Left lobe of liver (tissue), 2 donors: ENCODE measurements around the gene EP300. TPM values are rescaled to one million over a fixed set of nuclear protein-coding genes. Genes with fewer than 3 reads are reported as not detected.
"Not testable (repeated sequence)": the region's sequence is repeated elsewhere in the genome, so short reads cannot be mapped to it uniquely, and the experiment has no call there.

Experiments
- ATAC-seq: fragments of 200-7000 bp; cut with Tn5 transposase; one replicate; pipeline ENCODE4 v1.9.1; 2020; ENCODE audit warnings: mild to moderate bottlenecking, moderate library complexity
- DNase-seq: peaks from one replicate; pipeline ENCODE4 v3.0.0-alpha.2; 2020; ENCODE audit warnings: low spot score
- total RNA-seq: library from RNA; stranded (reverse); gene quantifications from one replicate; pipeline ENCODE4 v1.2.1, GENCODE V29; 2021
- donor health status: DM: no; HTN: no; CAD: no; lungs with moderate emphysema.
- donor health status: DM: no; HTN: yes; CAD: no.

Gene EP300
- total RNA-seq, 1 donor from 2014 or later = 24.4 TPM

DNA sequence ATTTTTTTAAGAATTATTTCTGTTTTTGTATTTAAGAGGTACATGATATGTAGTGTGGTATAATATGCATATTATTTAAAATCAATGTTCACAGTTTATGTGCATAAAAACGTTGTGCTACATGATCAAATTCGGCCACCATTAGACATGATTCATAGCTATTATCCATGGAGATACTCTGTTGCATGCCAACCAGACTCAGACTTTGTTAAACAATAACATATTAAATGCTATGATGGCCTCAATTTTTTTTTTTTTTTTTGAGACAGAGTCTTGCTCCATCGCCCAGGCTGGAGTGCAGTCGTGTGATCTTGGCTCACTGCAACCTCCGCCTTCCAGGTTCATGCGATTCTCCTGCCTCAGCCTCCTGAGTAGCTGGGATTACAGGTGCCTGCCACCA, 53.5 kb downstream of the EP300 start:
- not testable (repeated sequence) for ATAC-seq, DNase-seq

DNA sequence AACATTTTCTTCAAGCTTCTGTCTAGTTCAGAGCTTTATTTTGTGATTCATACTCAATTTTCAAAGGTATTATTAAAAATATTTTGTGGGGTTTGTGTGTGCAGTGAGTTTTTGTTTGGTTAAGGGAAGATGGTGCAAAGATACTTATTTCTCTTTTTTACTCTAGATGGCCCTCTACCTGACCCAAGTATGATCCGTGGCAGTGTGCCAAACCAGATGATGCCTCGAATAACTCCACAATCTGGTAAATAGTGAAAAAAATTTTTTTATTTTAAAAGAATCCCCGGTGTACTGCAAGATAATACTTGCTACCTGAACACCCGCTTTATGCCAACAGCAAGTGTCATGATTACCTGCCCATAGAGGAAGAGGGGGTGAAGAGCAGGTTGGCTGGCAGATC, 54.2 kb downstream of the EP300 start:
- ATAC-seq (no peak), DNase-seq (no peak)

DNA sequence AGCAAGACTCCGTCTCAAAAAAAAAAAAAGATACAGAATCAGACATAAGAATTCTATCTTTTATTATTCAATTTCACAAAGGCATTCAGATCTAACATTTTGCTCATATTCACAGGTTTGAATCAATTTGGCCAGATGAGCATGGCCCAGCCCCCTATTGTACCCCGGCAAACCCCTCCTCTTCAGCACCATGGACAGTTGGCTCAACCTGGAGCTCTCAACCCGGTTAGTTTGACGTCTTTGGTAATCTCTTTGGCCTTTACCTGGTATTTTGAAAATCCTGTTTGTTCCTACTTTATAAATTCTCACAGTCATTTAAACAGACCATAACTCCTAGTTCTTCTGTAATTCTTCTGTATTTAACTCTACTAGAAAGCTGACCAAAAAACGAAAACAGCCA, 55.3 kb downstream of the EP300 start:
- DNase-seq (no peak), ATAC-seq (no peak)

DNA sequence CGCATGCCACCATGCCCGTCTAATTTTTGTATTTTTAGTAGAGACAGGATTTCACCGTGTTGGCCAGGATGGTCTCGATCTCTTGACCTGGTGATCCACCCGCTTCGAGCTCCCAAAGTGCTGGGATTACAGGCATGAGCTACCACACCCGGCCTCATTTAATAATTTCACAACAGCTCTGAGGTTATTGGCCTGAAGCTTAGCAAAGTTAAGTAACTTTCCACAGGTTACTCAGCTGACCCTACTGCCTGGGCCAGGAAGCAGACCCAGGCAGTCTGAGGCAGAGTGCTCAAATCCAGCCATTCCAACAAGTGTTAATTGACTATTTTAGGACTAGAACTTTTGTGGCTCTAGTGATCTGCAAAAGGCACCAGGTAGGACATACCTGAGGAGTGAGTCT, 60.5 kb downstream of the EP300 start:
- DNase-seq (peak; percentile 67), ATAC-seq (peak; percentile 85)

DNA sequence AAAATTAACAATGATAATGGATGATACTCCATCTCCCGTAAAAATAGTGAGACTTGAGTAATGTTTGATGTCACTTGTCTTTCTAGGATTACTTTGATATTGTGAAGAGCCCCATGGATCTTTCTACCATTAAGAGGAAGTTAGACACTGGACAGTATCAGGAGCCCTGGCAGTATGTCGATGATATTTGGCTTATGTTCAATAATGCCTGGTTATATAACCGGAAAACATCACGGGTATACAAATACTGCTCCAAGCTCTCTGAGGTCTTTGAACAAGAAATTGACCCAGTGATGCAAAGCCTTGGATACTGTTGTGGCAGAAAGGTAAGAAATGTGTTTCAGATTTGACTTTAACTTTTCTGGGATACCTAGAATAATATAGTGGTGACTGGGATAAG, 64.7 kb downstream of the EP300 start:
- DNase-seq (no peak), ATAC-seq (peak; percentile 62)

DNA sequence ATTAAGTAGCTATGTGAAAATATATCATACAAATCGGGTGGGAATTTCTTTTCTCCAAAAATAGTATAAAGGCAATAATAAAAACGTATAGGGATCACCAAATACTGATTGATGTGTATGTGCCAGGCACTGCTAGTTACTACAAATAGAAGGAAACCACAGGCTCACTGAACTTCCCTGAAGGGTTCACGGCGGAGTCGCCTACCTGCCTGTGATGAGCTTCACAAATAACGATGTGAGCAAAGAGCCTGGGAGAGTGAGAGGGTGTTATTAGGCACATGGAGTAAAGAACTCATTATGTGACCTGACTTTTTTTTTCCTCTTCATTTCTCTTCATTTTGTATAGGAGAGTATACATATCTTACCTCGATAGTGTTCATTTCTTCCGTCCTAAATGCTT, 76.8 kb downstream of the EP300 start:
- ATAC-seq = no peak

DNA sequence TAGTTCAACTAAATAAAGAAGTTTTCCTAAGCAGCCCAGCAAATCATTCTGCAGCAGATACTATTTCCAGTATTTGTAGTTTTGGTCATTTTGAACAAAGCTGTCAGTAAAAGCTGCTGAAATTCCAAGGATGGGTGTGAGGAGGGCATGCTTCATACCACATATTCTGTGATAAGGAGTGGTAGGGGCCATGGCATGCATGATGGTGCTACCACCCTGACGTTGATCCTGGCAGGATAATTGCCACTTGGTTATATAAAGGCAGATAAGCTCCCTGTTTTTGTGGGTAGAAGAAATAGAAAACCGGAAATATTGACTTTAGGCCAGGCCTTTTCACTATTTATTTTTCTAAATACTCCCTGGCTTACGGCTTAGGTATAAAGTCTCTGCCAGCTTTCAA, 79.6 kb downstream of the EP300 start:
- no peak for DNase-seq
- peak; percentile 42 for ATAC-seq

More for the DNA sequence above, 76.8 kb downstream of the EP300 start:
- DNase-seq = no peak

DNA sequence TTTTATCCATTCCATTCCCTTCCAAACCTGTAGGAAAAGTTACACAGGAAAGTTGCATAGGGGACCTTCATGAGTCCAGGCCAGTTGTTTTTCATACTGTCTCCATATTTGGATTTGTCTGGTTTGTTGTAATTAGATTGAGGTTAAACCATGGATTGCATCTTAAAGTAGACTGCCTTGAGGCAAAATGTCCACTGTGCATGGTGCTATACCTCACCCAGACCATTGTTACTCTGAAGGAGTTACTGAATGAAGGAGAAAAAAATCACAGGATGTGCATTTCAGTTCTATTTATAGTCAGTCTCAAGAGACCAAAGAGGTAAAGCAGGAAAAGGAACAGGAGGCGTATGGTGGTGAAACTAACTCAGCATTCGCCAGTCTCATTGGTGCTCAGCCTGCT, 83.2 kb downstream of the EP300 start:
- no peak for DNase-seq
- no peak for ATAC-seq

DNA sequence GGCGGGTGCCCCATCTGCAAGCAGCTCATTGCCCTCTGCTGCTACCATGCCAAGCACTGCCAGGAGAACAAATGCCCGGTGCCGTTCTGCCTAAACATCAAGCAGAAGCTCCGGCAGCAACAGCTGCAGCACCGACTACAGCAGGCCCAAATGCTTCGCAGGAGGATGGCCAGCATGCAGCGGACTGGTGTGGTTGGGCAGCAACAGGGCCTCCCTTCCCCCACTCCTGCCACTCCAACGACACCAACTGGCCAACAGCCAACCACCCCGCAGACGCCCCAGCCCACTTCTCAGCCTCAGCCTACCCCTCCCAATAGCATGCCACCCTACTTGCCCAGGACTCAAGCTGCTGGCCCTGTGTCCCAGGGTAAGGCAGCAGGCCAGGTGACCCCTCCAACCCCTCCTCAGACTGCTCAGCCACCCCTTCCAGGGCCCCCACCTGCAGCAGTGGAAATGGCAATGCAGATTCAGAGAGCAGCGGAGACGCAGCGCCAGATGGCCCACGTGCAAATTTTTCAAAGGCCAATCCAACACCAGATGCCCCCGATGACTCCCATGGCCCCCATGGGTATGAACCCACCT, 84.7 kb downstream of the EP300 start:
- no peak for DNase-seq
- ATAC-seq = peak; percentile 11

DNA sequence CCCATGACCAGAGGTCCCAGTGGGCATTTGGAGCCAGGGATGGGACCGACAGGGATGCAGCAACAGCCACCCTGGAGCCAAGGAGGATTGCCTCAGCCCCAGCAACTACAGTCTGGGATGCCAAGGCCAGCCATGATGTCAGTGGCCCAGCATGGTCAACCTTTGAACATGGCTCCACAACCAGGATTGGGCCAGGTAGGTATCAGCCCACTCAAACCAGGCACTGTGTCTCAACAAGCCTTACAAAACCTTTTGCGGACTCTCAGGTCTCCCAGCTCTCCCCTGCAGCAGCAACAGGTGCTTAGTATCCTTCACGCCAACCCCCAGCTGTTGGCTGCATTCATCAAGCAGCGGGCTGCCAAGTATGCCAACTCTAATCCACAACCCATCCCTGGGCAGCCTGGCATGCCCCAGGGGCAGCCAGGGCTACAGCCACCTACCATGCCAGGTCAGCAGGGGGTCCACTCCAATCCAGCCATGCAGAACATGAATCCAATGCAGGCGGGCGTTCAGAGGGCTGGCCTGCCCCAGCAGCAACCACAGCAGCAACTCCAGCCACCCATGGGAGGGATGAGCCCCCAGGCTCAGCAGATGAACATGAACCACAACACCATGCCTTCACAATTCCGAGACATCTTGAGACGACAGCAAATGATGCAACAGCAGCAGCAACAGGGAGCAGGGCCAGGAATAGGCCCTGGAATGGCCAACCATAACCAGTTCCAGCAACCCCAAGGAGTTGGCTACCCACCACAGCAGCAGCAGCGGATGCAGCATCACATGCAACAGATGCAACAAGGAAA, 85.4 kb downstream of the EP300 start:
- DNase-seq (peak; percentile 73), ATAC-seq (peak; percentile 70)

DNA sequence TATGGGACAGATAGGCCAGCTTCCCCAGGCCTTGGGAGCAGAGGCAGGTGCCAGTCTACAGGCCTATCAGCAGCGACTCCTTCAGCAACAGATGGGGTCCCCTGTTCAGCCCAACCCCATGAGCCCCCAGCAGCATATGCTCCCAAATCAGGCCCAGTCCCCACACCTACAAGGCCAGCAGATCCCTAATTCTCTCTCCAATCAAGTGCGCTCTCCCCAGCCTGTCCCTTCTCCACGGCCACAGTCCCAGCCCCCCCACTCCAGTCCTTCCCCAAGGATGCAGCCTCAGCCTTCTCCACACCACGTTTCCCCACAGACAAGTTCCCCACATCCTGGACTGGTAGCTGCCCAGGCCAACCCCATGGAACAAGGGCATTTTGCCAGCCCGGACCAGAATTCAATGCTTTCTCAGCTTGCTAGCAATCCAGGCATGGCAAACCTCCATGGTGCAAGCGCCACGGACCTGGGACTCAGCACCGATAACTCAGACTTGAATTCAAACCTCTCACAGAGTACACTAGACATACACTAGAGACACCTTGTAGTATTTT, 86.1 kb downstream of the EP300 start:
- DNase-seq (peak; percentile 89), ATAC-seq (peak; percentile 78)

DNA sequence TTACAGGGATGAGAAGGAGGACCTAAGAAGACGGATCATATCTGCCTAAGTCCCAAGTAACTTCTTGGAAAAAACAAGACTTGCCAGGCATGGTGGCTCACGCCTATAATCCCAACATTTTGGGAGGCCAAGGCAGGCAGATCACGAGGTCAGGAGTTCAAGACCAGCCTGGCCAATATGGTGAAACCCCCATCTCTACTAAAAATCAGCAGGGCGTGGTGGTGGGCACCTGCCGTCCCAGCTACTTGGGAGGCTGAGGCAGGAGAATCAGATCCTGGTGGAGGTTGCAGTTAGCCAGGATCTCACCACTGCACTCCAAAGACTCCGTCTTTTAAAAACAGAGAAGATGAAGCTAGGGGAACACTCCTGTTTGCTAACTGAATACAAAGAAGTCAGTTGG, 88.0 kb downstream of the EP300 start:
- not testable (repeated sequence) for DNase-seq

DNA sequence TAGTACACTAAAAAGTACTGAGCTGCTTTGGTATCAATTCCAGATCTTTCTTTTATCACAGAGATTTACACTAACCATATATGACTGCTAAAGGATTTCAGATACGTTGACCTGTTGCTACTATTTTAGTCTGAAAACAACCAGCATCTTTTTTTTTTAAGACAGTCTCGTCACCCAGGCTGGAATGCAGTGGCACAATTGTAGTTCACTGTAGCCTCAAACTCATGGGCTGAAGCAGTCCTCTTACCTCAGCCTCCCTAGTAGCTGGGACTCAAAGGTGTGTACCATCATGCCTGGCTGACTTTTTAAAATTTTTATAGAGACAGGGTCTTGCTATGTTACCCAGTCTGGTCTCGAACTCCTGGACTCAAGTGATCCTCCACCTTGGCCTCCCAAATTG, 88.5 kb downstream of the EP300 start:
- no peak for DNase-seq
- ATAC-seq = no peak

More for the DNA sequence above, 88.0 kb downstream of the EP300 start:
- ATAC-seq = not testable (repeated sequence)

DNA sequence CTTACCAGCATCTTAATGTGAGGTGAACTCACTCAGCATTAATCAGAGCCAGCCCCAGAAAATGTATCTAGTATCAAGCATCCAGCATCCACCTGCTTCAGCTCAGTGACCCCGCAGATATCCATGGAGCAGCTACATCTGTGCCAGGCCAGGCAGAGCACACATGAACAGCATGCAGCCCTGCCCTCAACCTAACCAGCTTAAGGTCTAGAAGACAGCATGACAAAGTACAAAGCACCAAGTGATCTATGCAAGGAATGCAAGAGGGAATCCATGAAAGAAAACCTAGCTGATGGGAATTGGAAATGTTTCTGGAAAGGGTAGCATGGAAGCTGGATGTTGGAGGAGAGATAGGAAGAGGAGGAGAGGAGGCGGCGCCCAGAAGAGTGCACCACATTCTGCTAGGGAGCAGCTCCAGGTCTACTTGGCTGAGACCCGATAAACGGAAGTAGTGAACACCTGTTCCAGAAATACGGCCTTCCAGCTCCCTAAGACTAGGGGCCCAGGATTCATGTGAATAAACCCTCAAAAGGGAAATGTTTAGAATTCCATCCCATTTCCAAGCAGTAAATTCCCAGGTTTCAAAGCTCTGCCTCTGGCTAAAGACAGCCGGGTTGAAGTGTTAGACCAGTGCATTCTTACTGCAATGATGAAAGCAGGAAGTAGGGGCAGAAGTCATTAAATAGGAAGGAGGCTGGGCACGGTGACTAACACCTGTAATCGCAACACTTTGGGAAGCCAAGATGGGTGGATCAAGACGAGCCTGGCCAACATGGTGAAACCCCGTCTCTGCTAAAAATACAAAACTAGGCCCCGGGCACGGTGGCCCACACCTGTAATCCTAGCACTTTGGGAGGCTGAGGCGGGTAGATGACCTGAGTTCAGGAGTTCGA, 89.2 kb downstream of the EP300 start:
- DNase-seq (no peak), ATAC-seq (no peak)

DNA sequence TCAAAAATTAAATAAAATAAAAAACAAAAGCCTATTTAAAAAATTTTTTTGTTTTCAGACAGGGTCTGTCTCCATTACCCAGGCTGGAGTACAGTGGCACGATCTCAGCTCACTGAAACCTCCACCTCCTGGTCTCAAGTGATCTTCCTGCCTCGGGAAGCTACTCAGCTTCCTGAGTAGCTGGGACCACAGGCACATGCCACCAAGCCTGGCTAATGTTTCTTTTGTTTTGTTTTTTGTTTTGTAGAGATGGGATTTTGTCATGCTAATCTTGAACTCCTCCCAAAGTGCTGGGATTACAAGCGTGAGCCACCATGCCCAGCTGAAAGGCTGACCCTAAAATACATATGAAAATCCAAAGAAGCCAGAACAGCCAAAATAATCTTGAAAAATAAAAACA, 92.3 kb downstream of the EP300 start:
- DNase-seq (no peak), ATAC-seq (no peak)

DNA sequence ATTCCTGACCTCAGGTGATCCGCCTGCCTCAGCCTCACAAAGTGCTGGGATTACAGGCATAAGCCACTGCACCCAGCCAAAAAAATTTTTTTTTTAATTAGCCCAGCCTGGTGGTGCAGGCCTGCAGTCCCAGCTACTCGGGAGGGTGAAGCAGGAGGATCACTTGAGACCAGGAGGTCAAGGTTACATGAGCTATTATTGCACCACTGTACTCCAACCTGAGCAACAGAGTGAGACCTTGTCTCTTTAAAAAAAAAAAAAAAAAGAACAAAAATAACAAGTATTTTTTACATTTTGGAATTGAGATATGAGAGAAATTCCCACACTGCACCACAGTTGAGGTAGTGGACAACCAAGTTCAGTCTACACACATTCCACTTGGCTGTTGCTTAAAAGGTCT, 99.1 kb downstream of the EP300 start:
- peak; percentile 19 for ATAC-seq
- DNase-seq = no peak

DNA sequence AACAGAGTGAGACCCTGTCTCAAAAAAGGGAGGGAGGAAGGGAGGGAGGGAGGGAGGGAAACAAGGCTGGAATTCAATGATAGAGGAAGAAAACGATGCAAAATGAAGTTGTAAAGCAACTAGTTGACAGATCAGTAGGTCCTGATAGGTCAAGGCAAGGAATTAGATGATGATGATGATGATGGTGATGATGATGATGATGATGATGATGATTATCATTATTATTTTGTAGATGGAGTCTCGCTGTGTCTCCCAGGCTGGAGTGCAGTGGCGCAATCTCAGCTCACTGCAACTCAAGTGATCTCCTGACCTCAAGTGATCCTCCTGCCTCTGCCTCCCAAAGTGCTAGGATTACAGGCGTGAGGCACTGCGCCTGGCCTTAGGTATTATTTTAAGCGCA, 101.4 kb downstream of the EP300 start:
- ATAC-seq (no peak), DNase-seq (no peak)

DNA sequence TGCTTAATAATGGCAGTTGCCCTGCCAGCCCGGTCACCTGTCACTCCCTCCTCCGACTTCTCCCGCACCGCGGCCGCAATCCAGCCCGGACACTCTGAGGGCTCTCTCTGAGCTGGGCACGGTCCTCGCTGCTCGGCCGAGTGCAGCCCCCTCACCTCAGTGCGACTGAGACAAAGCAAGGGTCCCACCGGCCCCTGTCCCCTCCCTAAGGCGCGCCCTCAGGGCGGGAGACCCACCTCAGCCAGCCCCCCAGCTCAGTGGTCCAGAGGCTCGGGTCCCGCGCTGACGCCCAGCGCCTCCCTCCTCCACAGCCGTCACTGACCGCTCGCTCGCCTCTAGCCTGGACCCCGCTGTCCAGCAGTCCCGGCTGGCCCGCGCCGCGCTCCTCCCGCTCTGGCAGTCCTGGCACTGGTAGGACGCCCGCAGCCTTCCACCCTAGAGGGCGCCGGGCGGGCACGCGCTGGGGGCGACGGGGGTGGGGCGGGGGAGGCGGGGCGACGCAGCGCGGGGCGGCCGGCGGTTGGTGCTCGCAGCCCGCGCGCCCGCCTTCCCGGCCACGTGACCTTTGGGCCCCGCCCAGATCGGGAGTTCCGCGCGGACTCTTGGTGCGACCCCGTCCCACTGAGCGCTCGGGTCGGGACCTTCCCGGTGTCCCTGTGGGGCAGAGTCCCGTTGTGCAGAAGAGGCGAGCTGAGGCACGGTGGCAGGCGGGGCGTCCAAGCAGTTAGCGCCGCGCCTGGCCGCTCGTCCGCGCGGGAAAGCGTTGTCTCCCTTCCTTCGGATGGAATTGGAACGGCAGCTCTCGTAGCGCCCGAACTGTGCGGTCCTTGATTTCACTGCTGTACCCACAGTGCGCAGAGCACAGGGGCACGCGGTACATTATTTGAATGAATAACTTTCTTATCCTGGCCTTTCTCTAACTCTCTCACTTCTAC, 104.9 kb downstream of the EP300 start:
- peak; percentile 92 for ATAC-seq
- peak; percentile 93 for DNase-seq

DNA sequence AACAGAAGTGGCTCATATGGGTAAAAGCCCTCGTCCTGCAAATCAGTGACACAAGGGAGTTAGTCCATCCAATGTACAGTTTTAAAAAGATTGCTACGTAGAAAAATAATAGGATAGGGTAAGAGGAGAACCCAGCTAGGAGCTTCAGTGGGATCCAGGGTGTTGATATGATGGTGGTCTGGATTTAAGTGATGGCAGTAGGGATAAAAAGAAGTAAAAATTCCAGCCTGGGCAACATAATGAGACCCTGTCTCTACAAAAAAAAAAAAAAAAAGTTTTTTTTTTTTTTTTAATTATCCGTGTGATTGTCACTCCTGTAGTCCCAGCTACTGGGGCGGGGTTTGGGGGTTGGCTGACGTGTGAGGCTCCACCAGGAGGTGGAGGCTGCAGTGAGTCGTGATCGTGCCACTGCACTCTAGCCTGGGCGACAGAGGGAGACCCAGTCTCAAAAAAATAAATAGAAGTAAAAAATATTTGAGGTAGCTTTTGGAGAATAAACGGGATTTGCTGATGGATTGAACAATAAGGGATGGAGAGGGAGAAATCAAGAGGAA, 105.7 kb downstream of the EP300 start:
- ATAC-seq = no peak
- DNase-seq = no peak

DNA sequence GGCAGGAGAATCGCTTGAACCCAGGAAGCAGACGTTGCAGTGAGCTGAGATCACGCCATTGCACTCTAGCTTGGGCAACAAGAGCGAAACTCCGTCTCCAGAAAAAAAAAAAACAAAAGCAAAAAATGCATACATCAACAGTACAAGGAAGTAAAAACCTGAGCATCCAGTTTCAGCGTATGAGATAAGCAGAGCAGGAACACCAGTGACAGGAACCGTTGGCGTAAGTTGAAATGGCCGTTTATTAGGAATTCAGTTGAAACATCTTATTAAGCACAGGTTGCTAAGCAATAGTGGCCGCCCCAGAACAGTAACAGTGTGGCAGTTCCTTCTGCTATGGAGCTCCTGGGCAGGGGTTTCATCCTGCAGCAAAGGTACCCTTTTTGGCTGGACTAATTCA, 108.7 kb downstream of the EP300 start:
- ATAC-seq = no peak

More for the DNA sequence above, 108.7 kb downstream of the EP300 start:
- DNase-seq = no peak
